GM12864 (cell line): ENCODE results near the gene GABRA4.

Experiments used
- DNase-seq: peaks from one replicate; pipeline ENCODE4 v3.0.0-alpha.2; 2011; ENCODE audit warnings: low read depth
- H3K4me3 ChIP-seq: 2 replicates; pipeline ENCODE4 v1.5.1; 2011; ENCODE audit warnings: mild to moderate bottlenecking, low read depth, low read length, control low read depth
- TF ChIP-seq, protein P1 (sequence below): IDR thresholded peaks from 2 replicates; pipeline ENCODE4 v1.5.1; 2011; ENCODE audit warnings: low read depth, mild to moderate bottlenecking, moderate library complexity, low read length, control low read depth, inconsistent platforms; ENCODE audit errors: missing control alignments

GABRA4 gene

GRCh38 chr4:46908148-46908547, 85.2 kb downstream of the GABRA4 start:
- H3K4me3 ChIP-seq, result no peak overlapping the region
- no peak for DNase-seq
- TF ChIP-seq, protein P1, sequence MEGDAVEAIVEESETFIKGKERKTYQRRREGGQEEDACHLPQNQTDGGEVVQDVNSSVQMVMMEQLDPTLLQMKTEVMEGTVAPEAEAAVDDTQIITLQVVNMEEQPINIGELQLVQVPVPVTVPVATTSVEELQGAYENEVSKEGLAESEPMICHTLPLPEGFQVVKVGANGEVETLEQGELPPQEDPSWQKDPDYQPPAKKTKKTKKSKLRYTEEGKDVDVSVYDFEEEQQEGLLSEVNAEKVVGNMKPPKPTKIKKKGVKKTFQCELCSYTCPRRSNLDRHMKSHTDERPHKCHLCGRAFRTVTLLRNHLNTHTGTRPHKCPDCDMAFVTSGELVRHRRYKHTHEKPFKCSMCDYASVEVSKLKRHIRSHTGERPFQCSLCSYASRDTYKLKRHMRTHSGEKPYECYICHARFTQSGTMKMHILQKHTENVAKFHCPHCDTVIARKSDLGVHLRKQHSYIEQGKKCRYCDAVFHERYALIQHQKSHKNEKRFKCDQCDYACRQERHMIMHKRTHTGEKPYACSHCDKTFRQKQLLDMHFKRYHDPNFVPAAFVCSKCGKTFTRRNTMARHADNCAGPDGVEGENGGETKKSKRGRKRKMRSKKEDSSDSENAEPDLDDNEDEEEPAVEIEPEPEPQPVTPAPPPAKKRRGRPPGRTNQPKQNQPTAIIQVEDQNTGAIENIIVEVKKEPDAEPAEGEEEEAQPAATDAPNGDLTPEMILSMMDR, result no peak

- no peak overlapping the region for H3K4me3 ChIP-seq
- no peak for DNase-seq
- TF ChIP-seq, protein P1, result no peak
Observed at GRCh38 chr4:46900082-46900481, 93.3 kb downstream of the GABRA4 start.

DNA sequence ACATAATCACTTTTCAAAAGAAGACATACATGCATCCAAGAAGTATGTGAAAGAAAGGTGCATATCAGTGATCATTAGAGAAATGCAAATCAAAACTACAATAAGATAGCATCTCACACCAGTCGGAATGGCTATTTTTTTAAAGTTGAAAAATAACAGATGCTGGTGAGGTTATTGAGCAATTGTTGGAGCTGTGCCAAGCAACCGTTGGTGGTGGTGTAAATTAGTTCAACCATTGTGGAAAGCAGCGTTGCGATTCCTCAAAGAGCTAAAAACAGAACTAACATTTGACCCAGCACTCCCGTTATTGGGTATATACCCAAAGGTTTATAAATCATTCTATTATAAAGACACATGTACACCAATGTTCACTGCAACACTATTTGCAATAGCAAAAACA, 98.6 kb downstream of the GABRA4 start:
- DNase-seq, result no peak
- TF ChIP-seq, protein P1, result no peak

GRCh38 chr4:46890056-46890455, 103.3 kb downstream of the GABRA4 start:
- DNase-seq, result no peak
- TF ChIP-seq, protein P1, result no peak
- no peak overlapping the region for H3K4me3 ChIP-seq

More for the DNA sequence above, 98.6 kb downstream of the GABRA4 start:
- no peak overlapping the region for H3K4me3 ChIP-seq

DNA sequence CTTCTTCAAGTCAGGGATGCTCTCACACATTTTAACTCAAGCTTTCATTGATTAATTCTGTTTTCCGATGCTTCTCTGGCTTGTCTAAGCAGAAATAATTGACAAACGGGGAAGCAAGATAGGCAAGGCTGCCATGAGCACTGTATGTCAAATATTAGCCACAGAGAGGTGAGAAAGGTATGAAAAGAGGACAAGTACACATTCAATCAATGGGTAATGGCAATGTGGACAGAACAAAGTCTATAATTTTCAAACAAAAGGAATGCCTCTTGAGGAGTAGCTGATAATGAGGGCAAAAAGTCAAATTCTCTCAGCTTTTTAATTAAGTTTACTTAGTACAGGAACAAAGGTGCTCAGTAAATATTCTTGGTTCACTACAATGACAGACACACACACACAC, 104.0 kb downstream of the GABRA4 start:
- H3K4me3 ChIP-seq, result no peak overlapping the region
- DNase-seq, result no peak
- TF ChIP-seq, protein P1, result no peak

DNA sequence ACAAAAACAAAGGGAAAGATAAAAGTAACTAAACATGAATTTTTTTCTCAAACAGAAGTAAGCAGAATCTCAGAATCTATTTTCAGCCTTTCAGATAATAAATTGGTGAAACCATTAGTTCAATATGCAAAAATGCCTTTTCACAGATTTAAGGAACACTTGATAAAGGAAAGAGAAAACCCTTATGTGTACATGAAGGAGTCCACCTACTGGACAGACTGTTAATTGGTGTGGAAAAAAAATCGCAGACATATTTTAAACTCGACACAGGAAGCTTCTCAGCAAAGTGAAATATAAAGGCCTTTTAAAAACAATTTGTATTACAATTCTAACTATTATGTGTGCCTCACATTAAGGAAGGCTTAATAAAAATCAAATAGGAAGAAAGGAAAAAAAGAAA, 106.7 kb downstream of the GABRA4 start:
- H3K4me3 ChIP-seq, result no peak overlapping the region
- DNase-seq, result no peak
- TF ChIP-seq, protein P1, result no peak

DNA sequence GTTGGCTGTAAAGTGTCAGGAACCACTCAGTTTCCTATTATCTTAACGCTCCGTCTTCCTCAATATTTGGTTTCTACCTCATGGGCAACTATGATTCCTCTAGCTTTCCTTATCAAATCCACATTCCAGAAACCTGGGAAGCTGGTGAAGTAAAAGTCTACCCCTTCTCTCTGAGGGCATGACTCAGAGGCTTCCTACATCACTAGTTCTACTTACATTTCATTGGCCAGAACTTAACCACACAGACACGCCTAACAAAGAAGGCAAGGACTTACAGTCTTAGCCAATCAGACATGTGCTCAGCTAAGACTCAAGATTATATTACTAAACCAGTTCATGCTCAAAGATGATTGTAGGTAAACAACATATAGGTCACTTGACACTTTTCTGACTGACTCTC, 114.7 kb downstream of the GABRA4 start:
- TF ChIP-seq, protein P1, result no peak
- no peak for DNase-seq
- no peak overlapping the region for H3K4me3 ChIP-seq
